WI38 (cell line): ENCODE measurements around the gene ALG11.
A peak's percentile ranks its signal among the peaks of the same experiment; 100 is the strongest.

ENCODE experiments used
- H3K4me3 ChIP-seq: 2 replicates; pipeline ENCODE4 v1.5.1; 2011; ENCODE audit warnings: low read depth, mild to moderate bottlenecking, control low read depth, low read length
- TF ChIP-seq, protein P1 (sequence below): IDR thresholded peaks from 2 replicates; pipeline ENCODE4 v1.5.1; 2012; ENCODE audit warnings: low read depth, mild to moderate bottlenecking, control low read depth, low read length

Gene ALG11

DNA sequence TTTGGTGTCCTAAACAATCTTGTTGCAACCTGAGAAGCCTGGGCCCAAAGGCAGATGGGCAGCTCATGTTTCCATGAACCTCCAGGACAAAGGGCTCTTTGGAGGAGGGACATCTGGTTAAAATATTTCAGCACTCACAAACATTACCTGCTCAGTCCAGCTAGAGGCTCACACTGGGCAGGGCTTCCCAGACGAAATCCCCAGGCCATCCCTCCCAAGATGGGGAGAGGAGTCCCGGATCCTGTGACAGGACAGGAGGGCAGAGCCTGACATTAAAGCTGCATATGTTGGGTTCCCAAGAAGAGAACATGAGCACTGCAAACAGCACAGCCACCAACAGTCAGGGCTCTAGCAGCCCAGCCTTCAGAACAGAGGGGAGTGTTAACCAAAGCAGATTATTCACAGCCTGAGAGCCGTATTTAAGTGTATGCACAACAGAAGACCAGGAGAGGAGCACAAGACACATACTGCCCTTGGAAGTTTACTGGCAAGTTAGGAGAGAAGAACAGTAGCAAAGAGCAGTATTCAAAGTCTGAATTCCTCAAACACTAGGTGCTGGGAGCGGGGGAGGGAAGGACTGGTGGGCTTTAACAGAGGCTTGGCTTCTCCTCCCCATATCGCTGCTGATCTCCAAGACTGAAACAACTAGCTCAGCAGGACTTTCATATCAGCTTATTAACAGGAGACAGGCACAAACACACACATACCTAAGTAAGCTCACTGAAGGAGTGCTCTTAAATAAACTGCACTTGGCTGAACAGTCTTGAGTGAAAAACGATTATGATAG lies 13.3 kb upstream of the ALG11 start:
- TF ChIP-seq, protein P1, sequence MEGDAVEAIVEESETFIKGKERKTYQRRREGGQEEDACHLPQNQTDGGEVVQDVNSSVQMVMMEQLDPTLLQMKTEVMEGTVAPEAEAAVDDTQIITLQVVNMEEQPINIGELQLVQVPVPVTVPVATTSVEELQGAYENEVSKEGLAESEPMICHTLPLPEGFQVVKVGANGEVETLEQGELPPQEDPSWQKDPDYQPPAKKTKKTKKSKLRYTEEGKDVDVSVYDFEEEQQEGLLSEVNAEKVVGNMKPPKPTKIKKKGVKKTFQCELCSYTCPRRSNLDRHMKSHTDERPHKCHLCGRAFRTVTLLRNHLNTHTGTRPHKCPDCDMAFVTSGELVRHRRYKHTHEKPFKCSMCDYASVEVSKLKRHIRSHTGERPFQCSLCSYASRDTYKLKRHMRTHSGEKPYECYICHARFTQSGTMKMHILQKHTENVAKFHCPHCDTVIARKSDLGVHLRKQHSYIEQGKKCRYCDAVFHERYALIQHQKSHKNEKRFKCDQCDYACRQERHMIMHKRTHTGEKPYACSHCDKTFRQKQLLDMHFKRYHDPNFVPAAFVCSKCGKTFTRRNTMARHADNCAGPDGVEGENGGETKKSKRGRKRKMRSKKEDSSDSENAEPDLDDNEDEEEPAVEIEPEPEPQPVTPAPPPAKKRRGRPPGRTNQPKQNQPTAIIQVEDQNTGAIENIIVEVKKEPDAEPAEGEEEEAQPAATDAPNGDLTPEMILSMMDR: no peak

DNA sequence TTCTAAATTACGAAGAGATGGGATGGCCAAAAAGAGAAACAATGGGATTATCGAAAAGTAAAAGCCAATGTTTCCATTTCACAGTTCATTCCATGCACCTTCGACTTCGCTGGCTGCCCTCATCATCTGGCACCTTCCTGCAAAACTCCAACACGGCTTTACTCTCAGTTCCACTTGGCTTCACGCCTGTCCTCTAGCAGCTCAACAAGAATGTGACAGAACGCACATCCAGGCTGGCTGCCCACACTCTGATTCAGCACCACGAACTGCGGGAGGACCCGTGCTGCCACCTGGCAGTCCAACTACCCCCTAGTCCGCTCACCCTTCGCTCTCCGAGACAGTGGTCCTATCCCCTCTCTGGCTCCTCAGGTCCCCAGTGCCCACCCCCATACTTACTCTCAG lies 12.7 kb upstream of the ALG11 start:
- H3K4me3 ChIP-seq: no peak overlapping the region
- TF ChIP-seq, protein P1: no peak

More for the DNA sequence above, 13.3 kb upstream of the ALG11 start:
- no peak overlapping the region for H3K4me3 ChIP-seq

GRCh38 chr13:51999921-52000320 lies 12.3 kb upstream of the ALG11 start:
- H3K4me3 ChIP-seq: no peak overlapping the region
- TF ChIP-seq, protein P1: no peak

GRCh38 chr13:52001120-52001731 lies 11.0 kb upstream of the ALG11 start:
- TF ChIP-seq, protein P1: peak; percentile 51

GRCh38 chr13:52002361-52002760 lies 9.8 kb upstream of the ALG11 start:
- H3K4me3 ChIP-seq: no peak overlapping the region
- TF ChIP-seq, protein P1: no peak

More at GRCh38 chr13:52001120-52001731, 11.0 kb upstream of the ALG11 start:
- H3K4me3 ChIP-seq: no peak overlapping the region

GRCh38 chr13:52003541-52003940 lies 8.7 kb upstream of the ALG11 start:
- TF ChIP-seq, protein P1: no peak
- H3K4me3 ChIP-seq: no peak overlapping the region

- TF ChIP-seq, protein P1: no peak
- no peak overlapping the region for H3K4me3 ChIP-seq
Observed at GRCh38 chr13:52004511-52005170, 7.6 kb upstream of the ALG11 start.
